Inflammatory macrophage treated with lipopolysaccharide for 1 hour (primary cell): ENCODE data around the gene MMRN2.

Experiments used
- DNase-seq, 2 donors: peaks; one replicate each; pipeline ENCODE4 v3.0.0-alpha.2; 2020 to 2022

MMRN2 gene

GRCh38 chr10:86970162-86970981 is 13.0 kb upstream of the MMRN2 start:
- DNase-seq, result no peak

- no peak for DNase-seq
Measured at GRCh38 chr10:86969421-86970041, 12.1 kb upstream of the MMRN2 start.

GRCh38 chr10:86968994-86969355 is 11.6 kb upstream of the MMRN2 start:
- DNase-seq, result no peak

GRCh38 chr10:86968271-86968993 is 11.0 kb upstream of the MMRN2 start, which contains the start of gene ADIRF:
Gene ADIRF, plus strand, starts transcription at chr10:86968482. Its CDS starts 63 bp downstream, at chr10:86968545.
- DNase-seq, result no peak

GRCh38 chr10:86967481-86967941 is 10.1 kb upstream of the MMRN2 start:
- no peak for DNase-seq

GRCh38 chr10:86965986-86966654 is 8.7 kb upstream of the MMRN2 start:
- peak in 1 of 2 donors; percentile 25 for DNase-seq

GRCh38 chr10:86964847-86965190 is 7.4 kb upstream of the MMRN2 start:
- DNase-seq, result no peak

- DNase-seq, result no peak
Measured at GRCh38 chr10:86964061-86964846, 6.8 kb upstream of the MMRN2 start.

GRCh38 chr10:86963341-86963919 is 6.0 kb upstream of the MMRN2 start:
- no peak for DNase-seq

GRCh38 chr10:86962981-86963310 is 5.5 kb upstream of the MMRN2 start:
- DNase-seq, result no peak

GRCh38 chr10:86962136-86962980 is 4.9 kb upstream of the MMRN2 start:
- no peak for DNase-seq

GRCh38 chr10:86961481-86962091 is 4.2 kb upstream of the MMRN2 start:
- no peak for DNase-seq

GRCh38 chr10:86960863-86961434 is 3.5 kb upstream of the MMRN2 start:
- no peak for DNase-seq

GRCh38 chr10:86960003-86960862 is 2.8 kb upstream of the MMRN2 start:
- DNase-seq, result peak; percentile 33 to 52

GRCh38 chr10:86959737-86960002 is 2.3 kb upstream of the MMRN2 start:
- DNase-seq, result no peak

- no peak for DNase-seq
Measured at GRCh38 chr10:86958901-86959736, 1.7 kb upstream of the MMRN2 start.

GRCh38 chr10:86958116-86958900 is 893 bp upstream of the MMRN2 start, which contains the start of gene SNCG:
Gene SNCG, plus strand, starts transcription at chr10:86958599. Its CDS starts 99 bp downstream, at chr10:86958698.
- no peak for DNase-seq
